ENCODE measurements around the gene GAL3ST3.

DNA sequence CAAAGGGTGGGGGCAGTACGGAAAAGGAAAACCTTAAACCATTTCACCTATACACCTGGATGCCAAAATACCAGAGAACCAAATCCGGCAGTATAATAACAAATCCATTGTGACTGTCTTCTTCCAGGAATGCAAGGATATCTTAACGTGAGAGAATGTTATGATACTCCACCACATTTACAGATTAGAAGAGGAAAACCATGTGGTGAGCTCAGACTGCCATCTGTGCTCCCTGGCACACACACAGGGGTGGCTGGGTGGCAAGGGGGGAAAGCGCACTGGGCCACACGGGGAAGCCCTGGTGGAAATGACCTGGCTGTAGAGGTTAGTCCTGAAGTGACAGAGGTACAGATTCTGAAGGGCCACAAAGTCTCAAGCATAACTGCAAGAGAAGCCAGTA lies 56.9 kb downstream of the GAL3ST3 start:
- TF ChIP-seq, protein P1, sequence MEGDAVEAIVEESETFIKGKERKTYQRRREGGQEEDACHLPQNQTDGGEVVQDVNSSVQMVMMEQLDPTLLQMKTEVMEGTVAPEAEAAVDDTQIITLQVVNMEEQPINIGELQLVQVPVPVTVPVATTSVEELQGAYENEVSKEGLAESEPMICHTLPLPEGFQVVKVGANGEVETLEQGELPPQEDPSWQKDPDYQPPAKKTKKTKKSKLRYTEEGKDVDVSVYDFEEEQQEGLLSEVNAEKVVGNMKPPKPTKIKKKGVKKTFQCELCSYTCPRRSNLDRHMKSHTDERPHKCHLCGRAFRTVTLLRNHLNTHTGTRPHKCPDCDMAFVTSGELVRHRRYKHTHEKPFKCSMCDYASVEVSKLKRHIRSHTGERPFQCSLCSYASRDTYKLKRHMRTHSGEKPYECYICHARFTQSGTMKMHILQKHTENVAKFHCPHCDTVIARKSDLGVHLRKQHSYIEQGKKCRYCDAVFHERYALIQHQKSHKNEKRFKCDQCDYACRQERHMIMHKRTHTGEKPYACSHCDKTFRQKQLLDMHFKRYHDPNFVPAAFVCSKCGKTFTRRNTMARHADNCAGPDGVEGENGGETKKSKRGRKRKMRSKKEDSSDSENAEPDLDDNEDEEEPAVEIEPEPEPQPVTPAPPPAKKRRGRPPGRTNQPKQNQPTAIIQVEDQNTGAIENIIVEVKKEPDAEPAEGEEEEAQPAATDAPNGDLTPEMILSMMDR (IDR thresholded peaks at IDR 0.05 in 8 of 11, conservative IDR thresholded peaks at IDR 0.05 in 3 of 11) = no peak
- no peak for TF ChIP-seq POLR2AphosphoS5 (IDR thresholded peaks at IDR 0.05)
- TF ChIP-seq POLR2A (IDR thresholded peaks at IDR 0.05) = no peak

All from spleen (tissue), 7 donors.